ENCODE results near the gene SLC17A4. TPM values are rescaled to one million over a fixed set of nuclear protein-coding genes. Genes with fewer than 3 reads are reported as not detected.
A peak's percentile ranks its signal among the peaks of the same experiment; 100 is the strongest.

Gene SLC17A4
- total RNA-seq, 1 donor: under 0.01 TPM

- peak in 1 of 3 donors; percentile 8 for DNase-seq (ENCODE audit: low read depth in 2 of 3, low spot score in 2 of 3)
These were observed 5.7 kb upstream of the SLC17A4 start for GRCh38 chr6:25748601-25749517.

GRCh38 chr6:25749837-25750236 lies 4.7 kb upstream of the SLC17A4 start:
- peak in 2 of 3 donors; percentile 68 to 95 for DNase-seq (ENCODE audit: low read depth in 2 of 3, low spot score in 2 of 3)

DNA sequence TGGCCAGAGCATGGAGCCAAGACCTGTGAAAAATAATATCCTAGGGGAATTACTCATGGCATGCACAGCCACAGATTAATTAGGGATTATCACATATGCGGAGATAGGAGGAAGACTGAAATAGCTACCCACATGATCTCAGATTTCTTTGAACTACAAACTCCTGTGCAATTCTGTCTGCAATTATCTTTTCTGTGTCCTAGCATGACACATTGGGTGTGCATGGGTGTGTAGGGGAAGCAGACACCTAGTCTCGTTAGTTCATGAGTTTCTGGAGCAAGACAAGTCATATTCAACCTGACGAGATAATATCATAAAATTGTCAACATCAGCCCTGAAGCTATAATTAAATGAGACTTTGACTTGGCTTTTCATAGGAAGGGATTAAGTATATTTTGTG lies 3.6 kb upstream of the SLC17A4 start:
- DNase-seq (ENCODE audit: low read depth in 2 of 3, low spot score in 2 of 3): no peak

DNA sequence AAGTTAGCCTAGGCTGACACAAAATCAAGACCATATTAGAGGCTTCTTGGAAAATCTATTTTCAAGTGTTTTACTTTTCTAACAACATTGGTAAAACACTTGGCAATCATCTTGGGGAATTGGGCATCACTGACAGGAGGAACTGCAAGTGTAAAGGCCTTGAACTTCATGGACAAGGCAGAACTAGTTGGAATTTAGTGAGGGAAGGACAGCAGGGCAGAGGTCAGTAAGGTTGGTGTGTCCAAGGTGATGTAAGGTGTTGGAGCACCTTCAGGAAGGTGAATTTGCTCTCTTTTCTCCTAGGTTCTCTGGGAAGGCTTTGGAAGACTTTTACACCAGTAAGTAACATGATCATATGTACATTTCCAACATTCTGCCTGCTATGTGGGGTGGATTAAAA lies 1.5 kb upstream of the SLC17A4 start:
- DNase-seq (ENCODE audit: low read depth in 2 of 3, low spot score in 2 of 3): no peak

- no peak for DNase-seq (ENCODE audit: low read depth in 2 of 3, low spot score in 2 of 3)
These were observed 941 bp downstream of the SLC17A4 start for GRCh38 chr6:25755483-25755882.

GRCh38 chr6:25756382-25757363 lies 2.1 kb downstream of the SLC17A4 start:
- DNase-seq (ENCODE audit: low read depth in 2 of 3, low spot score in 2 of 3): peak in 1 of 3 donors; percentile 6

DNA sequence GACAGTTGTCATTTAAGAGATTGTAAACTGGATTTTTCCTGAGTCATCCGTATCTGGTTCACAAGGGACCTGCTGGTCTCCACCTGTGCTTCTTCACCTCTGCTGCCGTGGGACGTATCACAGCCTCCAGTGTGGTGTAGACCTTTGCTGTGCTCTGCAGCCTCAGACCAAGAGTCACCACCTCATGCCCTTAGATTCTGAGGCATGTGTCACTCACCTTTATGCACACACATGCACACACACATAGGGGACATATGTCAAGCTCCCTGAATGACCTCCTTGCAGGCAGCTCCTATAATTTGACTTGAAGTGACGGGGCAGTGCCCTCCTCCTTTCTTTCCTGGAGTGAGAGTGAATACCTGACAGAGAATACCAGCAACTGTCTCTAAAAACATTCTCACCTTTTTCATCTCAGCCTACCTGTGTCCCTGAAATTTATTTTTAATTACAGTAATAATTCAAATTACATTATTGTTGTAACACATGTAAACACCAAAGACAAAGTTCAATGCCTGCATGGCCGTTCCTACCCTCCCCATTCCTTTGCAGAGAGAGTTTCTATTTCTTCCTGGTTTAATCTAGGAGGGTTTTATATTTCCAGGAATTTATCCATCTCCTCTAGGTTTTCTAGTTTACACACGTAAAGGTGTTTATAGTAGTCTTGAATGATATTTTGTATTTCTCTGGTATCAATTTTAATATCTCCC lies 3.5 kb downstream of the SLC17A4 start:
- no peak for DNase-seq (ENCODE audit: low read depth in 2 of 3, low spot score in 2 of 3)

DNA sequence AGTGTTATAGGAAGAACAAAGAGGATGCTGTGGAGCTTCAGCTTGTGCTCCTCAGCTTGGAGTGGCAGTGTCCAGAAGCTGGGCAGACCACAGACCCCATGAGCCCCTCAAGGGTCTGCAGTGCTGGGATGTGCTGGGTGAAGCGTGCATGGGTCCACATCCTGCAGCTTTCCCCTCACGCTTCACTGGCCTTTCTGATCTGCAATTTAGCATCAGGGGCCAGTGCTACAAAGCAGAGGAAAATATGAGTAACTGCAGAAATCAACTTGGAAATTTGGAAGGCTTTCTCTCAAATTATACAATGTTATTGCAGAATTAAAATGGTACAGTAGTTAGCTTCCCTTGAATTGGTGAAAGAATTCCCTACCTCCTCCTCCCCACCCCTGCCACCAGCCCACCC lies 10.1 kb downstream of the SLC17A4 start:
- no peak for DNase-seq (ENCODE audit: low read depth in 2 of 3, low spot score in 2 of 3)

- DNase-seq (ENCODE audit: low read depth in 2 of 3, low spot score in 2 of 3): no peak
These were observed 14.0 kb downstream of the SLC17A4 start for GRCh38 chr6:25768566-25768965.

DNA sequence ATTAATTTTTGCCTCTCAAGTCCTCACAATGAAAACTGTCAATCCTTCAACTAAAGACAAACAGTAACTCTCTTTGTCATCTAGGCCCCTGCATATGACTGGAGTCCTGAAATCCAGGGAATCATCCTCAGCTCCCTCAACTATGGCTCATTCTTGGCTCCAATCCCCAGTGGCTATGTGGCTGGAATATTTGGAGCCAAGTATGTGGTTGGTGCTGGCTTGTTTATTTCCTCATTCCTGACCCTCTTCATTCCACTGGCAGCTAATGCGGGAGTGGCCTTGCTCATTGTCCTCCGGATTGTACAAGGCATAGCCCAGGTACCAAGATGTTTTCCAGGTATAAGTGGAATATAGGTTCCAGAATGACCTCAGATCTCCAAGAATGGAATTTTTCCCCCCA lies 15.4 kb downstream of the SLC17A4 start:
- no peak for DNase-seq (ENCODE audit: low read depth in 2 of 3, low spot score in 2 of 3)

DNA sequence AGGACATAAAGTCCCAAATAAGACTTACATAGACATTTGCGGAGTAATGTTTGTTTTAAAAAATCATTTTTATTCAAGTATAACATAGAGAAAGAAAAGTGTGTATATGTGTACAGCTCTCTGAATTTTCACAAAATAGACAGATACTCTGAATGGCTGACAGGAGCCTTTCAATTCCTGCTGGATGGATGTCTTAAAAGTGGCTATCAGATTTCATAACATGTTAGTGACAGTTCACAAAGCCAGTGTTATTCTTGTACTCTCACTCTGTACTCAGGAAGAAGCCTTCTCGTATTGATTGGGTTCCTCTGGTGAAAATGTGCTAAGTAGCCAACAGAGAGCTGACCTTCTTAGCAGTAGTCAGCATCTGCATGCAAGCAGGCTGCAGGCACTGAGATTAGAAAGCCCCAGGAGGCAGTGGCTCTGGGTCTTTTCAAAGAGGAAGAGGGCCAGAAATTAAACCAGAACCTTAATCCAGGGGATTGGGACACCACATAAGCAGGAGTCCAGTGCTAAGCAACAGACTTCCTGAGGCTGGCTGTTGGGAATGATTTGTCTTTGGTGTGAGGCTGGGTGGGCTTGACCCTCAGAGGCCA lies 19.7 kb downstream of the SLC17A4 start:
- DNase-seq (ENCODE audit: low read depth in 2 of 3, low spot score in 2 of 3): no peak

DNA sequence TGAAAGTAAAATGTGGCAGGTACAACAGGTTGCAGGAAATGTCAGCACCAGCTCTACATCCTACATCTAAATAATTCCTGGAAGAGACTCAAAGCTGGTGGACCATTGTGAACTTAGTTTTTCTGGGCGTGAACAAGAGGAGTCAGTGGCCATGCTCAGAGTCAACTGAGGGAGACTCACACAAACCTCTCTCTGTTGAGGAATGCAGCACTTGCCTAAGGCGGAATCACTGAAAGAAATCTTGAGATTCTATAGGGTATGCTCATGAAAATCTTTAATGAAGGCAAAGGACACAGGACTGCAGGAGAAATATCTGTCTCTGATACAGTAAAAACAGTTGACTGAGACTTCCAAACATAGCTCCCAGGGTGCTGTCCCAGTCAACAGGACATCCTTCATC lies 22.5 kb downstream of the SLC17A4 start:
- no peak for DNase-seq (ENCODE audit: low read depth in 2 of 3, low spot score in 2 of 3)

DNA sequence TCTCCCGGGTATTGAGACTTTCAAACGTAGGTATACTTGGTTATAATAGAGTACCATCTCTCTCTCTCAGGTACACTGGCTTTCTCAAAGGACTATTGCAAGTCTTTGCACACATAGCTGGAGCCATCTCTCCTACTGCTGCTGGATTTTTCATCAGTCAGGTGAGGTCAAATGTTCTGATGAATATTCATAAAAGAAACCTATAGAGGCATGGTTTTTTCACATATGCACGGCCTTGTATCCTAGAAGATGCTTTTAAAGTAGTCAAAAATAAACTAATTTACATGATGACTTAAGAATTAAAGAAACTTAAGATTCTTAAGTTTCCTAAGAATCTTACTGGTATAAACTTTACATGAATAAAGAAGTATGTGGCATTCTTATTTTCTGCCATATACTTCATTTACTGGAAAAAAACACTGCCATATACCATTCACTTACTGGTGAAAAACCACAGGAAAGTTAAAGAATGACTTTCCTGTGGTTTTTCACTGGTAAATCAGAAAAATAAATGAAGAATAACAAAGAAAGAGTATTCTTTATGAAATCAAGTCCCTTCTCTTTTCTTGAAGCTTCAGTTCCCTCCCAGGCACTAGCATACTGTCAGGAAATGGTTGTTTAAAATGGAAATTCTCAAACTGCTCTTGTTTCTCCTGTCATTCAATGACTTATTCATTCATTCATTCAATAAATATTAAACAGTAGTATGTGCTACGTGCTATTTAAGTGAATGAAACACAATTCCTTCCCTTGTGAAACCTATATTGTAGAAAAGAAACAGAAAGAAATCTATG lies 23.5 kb downstream of the SLC17A4 start:
- no peak for DNase-seq (ENCODE audit: low read depth in 2 of 3, low spot score in 2 of 3)

DNA sequence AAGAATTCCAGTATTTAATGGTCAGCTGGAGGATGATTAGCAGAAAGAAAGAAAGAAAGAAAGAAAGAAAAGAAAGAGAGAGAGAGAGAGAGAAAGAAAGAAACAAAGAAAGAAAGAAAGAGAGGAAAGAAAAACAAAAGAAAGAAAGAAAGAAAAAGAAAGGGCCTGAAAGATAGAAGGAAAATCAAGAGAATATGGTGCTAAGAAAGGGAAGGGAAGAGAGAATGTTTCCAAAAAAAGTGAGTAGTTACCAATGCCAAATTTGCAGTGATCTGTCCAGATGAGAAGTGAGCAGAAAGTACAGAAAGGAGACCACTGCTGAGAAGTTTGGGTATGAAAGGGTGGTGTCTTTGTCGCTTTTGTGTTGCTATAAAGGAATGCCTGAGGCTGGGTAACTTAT lies 26.6 kb downstream of the SLC17A4 start:
- DNase-seq (ENCODE audit: low read depth in 2 of 3, low spot score in 2 of 3): no peak

DNA sequence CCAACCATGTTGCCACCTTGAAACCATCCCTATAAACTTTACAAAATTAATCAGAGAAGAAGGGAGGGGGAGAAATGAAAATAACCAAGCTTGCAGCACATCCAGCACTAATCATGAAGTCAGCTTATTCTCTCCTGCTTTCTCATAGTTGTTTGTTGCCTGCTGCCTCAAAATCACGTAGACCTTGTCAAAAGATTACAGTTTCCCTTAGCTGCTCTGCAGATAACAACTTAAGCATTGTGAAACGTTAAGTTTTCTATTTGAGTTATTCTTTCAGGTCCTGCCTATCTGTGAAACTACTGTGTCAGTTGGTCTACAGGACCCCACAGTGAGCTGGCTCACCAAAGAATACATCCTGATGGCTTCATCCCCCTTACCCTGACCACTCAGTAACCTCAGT lies 32.9 kb downstream of the SLC17A4 start:
- DNase-seq (ENCODE audit: low read depth in 2 of 3, low spot score in 2 of 3): no peak

DNA sequence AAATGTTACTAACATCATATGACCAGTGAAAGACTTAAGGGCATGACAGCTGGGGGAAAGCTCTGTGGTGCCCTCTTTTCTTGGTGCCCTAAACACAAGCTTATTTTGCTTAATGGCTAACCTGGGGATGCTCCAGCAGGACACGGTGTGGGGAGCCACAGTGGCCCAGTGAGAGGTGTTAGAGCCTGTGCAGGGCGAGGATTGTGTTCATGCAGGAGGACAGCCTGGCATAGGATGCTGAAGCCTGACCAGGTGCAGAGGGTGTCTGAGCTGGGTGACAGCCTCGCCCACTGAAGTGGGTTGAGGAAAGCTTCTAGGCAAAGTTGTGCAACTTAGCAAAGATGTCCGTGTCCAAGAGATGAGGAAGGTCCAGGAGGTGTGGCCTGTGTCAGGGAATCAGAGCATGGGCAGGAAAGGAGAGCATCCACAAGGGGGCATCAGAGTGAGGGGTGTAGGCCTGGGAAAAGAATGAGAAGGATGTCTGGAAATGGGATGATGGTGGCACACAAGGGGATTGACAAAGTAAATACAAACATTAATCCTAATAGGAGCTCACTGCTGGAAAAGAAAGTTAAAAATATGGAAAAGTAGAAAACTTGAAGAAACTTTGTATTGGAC lies 33.9 kb downstream of the SLC17A4 start:
- DNase-seq (ENCODE audit: low read depth in 2 of 3, low spot score in 2 of 3): peak; percentile 3 to 62 (median 47)

DNA sequence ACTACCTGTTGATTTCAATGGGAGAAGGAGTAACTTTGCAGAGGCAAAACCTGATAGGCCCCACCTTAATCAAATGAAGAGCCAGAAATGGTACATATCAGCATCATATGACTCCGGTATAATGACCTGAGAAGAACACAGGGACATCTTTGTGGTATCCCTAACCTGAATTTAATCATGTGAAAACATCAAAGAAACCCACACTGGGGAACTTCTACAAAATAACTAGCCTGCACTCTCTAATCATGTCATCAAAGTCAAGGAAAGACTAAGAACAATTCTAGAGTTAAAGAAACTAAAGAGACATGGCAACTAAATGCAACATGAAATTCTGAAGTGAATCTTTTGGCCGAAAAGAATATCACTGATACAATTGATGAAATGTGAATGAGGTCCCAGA lies 34.9 kb downstream of the SLC17A4 start:
- no peak for DNase-seq (ENCODE audit: low read depth in 2 of 3, low spot score in 2 of 3)

DNA sequence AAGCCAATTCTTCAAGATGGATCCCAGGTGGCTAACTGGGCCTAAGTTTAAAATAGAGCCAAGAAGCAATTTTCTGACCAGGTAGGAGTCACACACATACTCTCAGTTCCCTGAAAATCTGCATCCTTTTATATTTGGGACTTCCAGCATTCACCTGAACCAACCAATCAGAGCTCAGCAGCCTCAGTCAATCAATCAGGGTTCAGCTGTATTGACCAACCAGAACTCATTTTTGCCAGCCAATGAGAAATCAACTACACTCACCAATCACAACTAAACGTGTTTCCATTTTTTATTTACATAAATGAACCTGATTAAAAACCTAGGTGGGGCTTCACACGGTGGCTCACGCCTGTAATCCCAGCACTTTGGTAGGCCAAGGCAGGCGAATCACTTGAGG lies 37.5 kb downstream of the SLC17A4 start:
- no peak for DNase-seq (ENCODE audit: low read depth in 2 of 3, low spot score in 2 of 3)

DNA sequence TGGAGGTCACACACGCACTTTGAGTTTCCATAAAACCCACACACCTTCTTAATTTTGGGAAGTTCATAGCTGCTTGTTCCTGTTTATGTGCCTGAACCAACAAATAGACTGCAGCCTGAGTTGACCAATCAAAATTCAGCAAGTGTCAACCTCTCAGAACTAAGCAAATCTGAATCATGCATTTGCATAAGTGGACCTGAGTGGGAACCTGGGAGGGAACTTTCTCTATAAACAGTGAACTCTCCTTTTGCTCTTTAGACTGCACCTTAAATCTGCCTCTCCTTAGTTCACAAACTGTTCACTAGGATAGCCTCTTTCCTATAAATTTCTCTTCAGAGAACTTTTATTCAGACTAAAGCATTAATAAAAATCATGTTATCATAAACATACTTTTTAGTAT lies 39.4 kb downstream of the SLC17A4 start:
- DNase-seq (ENCODE audit: low read depth in 2 of 3, low spot score in 2 of 3): no peak

Data from hematopoietic multipotent progenitor cell (in vitro differentiated cells).